ENCODE data around the gene DCANP1. TPM values are rescaled to one million over a fixed set of nuclear protein-coding genes. Genes with fewer than 3 reads are reported as not detected.
A peak's percentile ranks its signal among the peaks of the same experiment; 100 is the strongest.

Gene DCANP1
- polyA plus RNA-seq, 1 donor (not counting 4 experiments of a cell fraction or from before 2014, with no cell fraction given), result not detected

GRCh38 chr5:135481909-135482311, 34.8 kb upstream of the DCANP1 start:
- no peak overlapping the region for H3K27ac ChIP-seq (ENCODE audit: control insufficient read depth, insufficient read depth, low read length)
- DNase-seq (ENCODE audit: low read depth, low spot score) (no peak), FAIRE-seq (peak; percentile 9)
- H3K9ac ChIP-seq (ENCODE audit: control insufficient read depth, extremely low read depth, insufficient read depth, low read length), result no peak overlapping the region
- no peak overlapping the region for H3K4me2 ChIP-seq (ENCODE audit: control insufficient read depth, extremely low read depth, insufficient read depth, low read depth, low read length)
- no peaks in the 10 kb centered on the region for H3K4me1 ChIP-seq (ENCODE audit: control insufficient read depth, extremely low read depth, insufficient read depth, low read length)
- H3K27me3 ChIP-seq (ENCODE audit: control insufficient read depth, extremely low read depth, insufficient read depth, low read length), result no peaks in the 10 kb centered on the region
- H2AFZ ChIP-seq (ENCODE audit: control insufficient read depth, low read length), result no peak overlapping the region
- H4K20me1 ChIP-seq (ENCODE audit: control insufficient read depth, extremely low read depth, insufficient read depth, low read length), result no peaks in the 10 kb centered on the region
- no peak for TF ChIP-seq EZH2 (IDR thresholded peaks at IDR 0.05; ENCODE audit: low read length)
- TF ChIP-seq, protein P1, sequence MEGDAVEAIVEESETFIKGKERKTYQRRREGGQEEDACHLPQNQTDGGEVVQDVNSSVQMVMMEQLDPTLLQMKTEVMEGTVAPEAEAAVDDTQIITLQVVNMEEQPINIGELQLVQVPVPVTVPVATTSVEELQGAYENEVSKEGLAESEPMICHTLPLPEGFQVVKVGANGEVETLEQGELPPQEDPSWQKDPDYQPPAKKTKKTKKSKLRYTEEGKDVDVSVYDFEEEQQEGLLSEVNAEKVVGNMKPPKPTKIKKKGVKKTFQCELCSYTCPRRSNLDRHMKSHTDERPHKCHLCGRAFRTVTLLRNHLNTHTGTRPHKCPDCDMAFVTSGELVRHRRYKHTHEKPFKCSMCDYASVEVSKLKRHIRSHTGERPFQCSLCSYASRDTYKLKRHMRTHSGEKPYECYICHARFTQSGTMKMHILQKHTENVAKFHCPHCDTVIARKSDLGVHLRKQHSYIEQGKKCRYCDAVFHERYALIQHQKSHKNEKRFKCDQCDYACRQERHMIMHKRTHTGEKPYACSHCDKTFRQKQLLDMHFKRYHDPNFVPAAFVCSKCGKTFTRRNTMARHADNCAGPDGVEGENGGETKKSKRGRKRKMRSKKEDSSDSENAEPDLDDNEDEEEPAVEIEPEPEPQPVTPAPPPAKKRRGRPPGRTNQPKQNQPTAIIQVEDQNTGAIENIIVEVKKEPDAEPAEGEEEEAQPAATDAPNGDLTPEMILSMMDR (optimal IDR thresholded peaks at IDR 0.05 in 1 of 3, IDR thresholded peaks at IDR 0.05 in 1 of 3, conservative IDR thresholded peaks at IDR 0.05 in 1 of 3; ENCODE audit: extremely low read depth in 1 of 3, insufficient read depth in 2 of 3, low read length in 3 of 3), result no peak
- H3K4me3 ChIP-seq (ENCODE audit: control insufficient read depth in 2 of 3, extremely low read depth in 1 of 3, insufficient read depth in 2 of 3, low read depth in 1 of 3, low read length in 3 of 3), result no peak overlapping the region
- no peaks in the 10 kb centered on the region for H3K9me1 ChIP-seq (ENCODE audit: control insufficient read depth, extremely low read depth, insufficient read depth, low read length)
- no peaks in the 10 kb centered on the region for H3K36me3 ChIP-seq (ENCODE audit: control insufficient read depth in 2 of 2, extremely low read depth in 1 of 2, insufficient read depth in 2 of 2, low read length in 2 of 2)
- dilution Hi-C loops (cut with MboI; ENCODE audit: extremely low pct_ligation_motif_present, low sequenced_read_pairs), result no loop called here
- no peaks in the 10 kb centered on the region for H3K79me2 ChIP-seq (ENCODE audit: control insufficient read depth, insufficient read depth, low read length)
- no peaks in the 10 kb centered on the region for H3K9me3 ChIP-seq (ENCODE audit: control insufficient read depth, low read depth, low read length)

GRCh38 chr5:135481387-135481786, 34.2 kb upstream of the DCANP1 start:
- dilution Hi-C loops (cut with MboI; ENCODE audit: extremely low pct_ligation_motif_present, low sequenced_read_pairs), result no loop called here
- Histone ChIP-seq H3K9me1 (ENCODE audit: control insufficient read depth, extremely low read depth, insufficient read depth, low read length) (no peaks in the 10 kb centered on the region), H2AFZ (ENCODE audit: control insufficient read depth, low read length) (no peak overlapping the region), H3K9ac (ENCODE audit: control insufficient read depth, extremely low read depth, insufficient read depth, low read length) (no peak overlapping the region), H4K20me1 (ENCODE audit: control insufficient read depth, extremely low read depth, insufficient read depth, low read length) (no peaks in the 10 kb centered on the region), H3K27ac (ENCODE audit: control insufficient read depth, insufficient read depth, low read length) (no peak overlapping the region), H3K4me2 (ENCODE audit: control insufficient read depth, extremely low read depth, insufficient read depth, low read depth, low read length) (no peak overlapping the region), H3K4me1 (ENCODE audit: control insufficient read depth, extremely low read depth, insufficient read depth, low read length) (no peaks in the 10 kb centered on the region), H3K4me3 (ENCODE audit: control insufficient read depth in 2 of 3, extremely low read depth in 1 of 3, insufficient read depth in 2 of 3, low read depth in 1 of 3, low read length in 3 of 3) (no peak overlapping the region), H3K27me3 (ENCODE audit: control insufficient read depth, extremely low read depth, insufficient read depth, low read length) (no peaks in the 10 kb centered on the region), H3K36me3 (ENCODE audit: control insufficient read depth in 2 of 2, extremely low read depth in 1 of 2, insufficient read depth in 2 of 2, low read length in 2 of 2) (no peaks in the 10 kb centered on the region), H3K9me3 (ENCODE audit: control insufficient read depth, low read depth, low read length) (no peaks in the 10 kb centered on the region), H3K79me2 (ENCODE audit: control insufficient read depth, insufficient read depth, low read length) (no peaks in the 10 kb centered on the region)
- FAIRE-seq (no peak), DNase-seq (ENCODE audit: low read depth, low spot score) (no peak)
- TF ChIP-seq, protein P1 (optimal IDR thresholded peaks at IDR 0.05 in 1 of 3, IDR thresholded peaks at IDR 0.05 in 1 of 3, conservative IDR thresholded peaks at IDR 0.05 in 1 of 3; ENCODE audit: extremely low read depth in 1 of 3, insufficient read depth in 2 of 3, low read length in 3 of 3), result no peak
- no peak for TF ChIP-seq EZH2 (IDR thresholded peaks at IDR 0.05; ENCODE audit: low read length)

All from keratinocyte (primary cell).